COLO668 (cell line): ENCODE measurements around the gene TESK2.

Source experiments
- DNase-seq: peaks from one replicate; lab custom pipeline; 2025; ENCODE audit not compliant: unreplicated experiment; lab: John Stamatoyannopoulos, UW

The TESK2 gene

GRCh38 chr1:45339789-45340558 is 151.0 kb downstream of the TESK2 start, which contains the start of the genes MUTYH and TOE1:
Gene MUTYH (minus strand): TSS chr1:45340440. CDS start chr1:45334505, 5,935 bp downstream.
Gene TOE1 (plus strand): TSS chr1:45340170. CDS start chr1:45340253, 83 bp downstream.
- DNase-seq: peak; percentile 100

DNA sequence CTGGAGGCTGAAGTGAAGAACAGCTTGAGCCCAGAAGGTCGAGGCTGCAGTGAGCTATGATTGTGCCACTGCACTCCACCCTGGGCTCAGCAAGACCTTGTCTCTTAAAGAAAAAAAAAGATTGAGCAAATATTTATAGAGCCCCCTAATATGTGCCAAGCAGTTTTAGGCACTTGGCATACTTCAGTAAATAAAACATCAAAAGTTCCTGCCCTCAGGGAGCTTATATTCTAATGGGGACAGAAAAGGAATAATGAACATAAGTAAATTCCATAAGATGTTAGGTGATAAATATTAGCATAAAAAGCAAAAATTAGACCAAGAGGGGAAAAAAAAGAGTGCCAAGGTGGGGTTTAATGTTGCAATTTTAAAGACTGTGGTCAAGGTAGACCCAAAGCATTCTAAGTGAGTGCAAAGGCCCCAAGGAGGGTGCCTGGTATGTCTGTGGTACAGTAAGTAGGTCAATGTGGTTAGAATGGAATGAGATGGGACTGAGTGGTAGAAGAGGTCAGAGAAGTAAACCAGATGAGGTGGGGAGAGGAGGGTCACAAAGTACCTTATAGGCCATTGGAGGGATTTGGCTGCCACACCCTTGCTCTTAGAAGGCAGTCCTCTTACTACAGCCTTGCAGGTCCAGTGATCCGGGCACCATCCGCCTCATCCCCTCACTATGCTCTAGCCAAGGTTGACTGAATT is 153.2 kb downstream of the TESK2 start:
- no peak for DNase-seq

- no peak for DNase-seq
These were observed 155.1 kb downstream of the TESK2 start for GRCh38 chr1:45335855-45336324.

DNA sequence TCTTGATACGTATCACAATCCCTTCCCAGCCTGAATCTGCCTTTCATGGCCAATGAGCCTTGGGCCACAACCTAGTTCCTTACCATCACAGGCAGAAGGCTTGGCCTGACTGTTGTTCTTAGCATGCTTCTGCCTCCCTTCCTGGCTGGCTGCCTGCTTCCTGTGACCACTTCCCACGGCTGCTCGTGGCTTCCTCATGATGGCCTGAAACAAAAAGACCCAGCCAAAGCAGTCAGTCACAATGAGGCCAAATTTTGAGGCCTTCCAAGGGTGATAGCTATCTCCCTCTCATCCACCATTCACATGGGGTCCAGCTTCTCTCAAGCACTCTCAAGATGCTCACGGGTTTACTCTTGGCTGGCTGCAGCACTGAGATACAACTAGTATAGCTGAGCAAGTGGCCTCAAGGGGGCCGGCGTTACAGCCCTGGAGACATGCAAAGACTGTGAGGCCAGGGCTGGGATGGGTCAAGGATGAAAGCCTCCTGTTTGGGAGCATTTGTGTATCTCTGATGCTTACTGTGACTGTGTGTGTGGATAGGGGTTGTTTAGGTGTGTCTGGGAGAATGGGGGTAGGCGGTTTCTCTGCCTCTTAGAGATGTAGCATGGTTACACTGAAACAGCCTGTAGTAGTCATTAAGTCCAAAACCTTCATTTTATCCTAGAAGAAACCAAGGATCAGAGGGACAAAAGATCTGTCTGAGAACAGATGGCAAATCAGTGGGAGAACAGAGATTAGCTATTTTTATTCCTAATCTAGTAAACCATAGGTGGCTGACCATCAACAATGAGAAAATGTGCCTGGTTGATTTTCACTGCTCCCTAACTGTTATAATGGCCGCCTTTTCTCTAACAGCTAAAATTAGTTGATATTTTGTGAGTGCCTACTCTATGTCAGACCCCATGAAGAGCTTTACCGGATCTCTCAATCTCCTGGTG is 156.4 kb downstream of the TESK2 start:
- DNase-seq: no peak

DNA sequence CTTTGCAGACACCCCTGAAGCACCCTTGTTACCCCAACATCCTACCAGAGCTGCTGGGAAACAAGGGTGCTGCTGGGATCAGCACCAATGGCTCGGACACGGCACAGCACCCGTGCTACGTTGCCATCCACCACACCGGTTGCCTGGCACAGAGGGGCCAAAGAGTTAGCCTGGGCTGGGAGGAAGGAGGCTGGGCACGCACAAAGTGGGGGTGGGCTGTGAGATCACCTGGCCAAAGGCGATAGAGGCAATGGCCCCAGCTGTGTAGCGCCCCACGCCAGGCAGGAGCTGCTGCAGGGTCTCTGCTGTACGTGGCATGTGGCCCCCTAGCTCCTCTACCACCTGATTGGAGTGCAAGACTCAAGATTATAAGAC is 158.6 kb downstream of the TESK2 start:
- no peak for DNase-seq

DNA sequence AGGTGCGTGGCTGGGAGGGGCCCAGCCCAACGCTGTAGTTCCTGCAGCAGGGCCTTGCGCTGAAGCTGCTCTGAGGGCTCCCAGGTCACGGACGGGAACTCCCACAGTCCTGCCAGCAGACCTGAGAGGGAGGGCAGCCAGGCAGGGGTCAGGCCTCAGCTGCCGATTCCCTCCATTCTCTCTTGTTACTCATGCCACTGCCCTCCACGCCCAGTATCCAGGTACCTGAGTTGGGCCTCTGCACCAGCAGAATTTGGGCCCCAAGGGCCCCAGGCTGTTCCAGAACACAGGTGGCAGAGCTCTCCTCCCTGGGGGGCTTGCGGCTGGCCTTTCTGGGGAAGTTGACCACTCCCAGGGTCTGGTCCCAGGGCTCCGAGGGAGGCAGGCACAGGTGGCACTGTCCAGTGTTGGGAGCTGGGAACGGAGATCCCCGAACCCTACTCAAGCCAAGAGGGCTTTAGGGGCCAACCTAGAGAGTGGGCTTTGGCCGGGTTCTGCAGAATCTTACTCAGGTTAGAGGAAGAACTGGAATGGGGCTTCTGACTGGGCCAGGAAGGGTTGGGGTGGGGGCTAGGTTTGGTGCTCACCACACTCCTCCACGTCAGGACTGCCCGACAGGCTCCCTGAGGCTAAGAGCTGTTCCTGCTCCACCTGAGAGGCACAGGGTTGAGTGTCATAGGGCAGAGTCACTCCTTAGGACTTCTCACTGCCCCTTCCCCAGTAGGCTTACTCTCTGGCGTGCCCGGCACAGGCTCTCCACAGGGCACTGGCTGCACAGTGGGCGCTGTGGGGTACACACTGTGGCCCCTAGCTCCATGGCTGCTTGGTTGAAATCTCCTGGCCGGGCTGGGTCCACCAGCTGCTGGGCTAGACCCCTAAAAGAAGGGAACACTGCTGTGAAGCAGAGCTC is 159.3 kb downstream of the TESK2 start:
- DNase-seq: no peak

DNA sequence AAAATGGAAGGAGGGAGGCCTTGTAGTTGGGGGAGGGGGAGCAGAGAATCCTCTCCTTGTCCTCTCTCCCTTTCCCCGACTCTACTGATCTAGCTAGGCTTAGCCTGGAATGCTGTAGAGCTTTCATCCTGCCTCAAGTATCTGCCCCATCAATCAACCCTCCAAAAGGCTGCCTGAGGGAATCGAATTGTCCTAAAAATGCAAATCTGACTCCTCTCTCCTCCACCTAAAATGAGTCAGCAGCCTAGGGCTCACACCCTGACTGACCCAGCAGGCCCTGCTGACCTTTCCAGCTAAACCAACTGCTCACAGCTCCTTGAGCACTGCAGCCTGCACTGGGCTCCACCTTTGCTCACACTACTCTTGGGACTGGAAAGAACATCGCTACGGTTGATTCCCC is 161.5 kb downstream of the TESK2 start:
- no peak for DNase-seq

DNA sequence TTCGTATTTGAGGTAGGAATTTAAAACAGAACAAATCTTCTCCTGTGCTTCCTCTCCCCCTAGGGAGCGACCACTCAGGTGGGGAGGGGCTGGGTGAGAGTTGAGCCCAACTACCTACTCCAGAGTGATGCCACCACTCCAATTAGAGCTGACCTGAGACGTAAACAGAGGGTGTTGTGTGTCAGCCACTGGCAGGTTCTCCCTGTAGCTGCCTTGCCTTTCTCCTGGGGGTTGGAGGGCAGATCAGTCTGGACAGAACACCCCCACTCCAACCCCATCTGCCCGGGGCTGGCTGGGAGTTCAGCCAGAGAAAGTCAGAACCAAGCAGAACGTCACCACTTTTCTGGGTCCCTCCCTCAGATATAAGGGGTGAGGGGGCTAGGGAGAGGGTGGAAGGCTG is 162.3 kb downstream of the TESK2 start:
- no peak for DNase-seq

- DNase-seq: peak; percentile 63
These were observed 163.1 kb downstream of the TESK2 start for GRCh38 chr1:45327644-45328515.

DNA sequence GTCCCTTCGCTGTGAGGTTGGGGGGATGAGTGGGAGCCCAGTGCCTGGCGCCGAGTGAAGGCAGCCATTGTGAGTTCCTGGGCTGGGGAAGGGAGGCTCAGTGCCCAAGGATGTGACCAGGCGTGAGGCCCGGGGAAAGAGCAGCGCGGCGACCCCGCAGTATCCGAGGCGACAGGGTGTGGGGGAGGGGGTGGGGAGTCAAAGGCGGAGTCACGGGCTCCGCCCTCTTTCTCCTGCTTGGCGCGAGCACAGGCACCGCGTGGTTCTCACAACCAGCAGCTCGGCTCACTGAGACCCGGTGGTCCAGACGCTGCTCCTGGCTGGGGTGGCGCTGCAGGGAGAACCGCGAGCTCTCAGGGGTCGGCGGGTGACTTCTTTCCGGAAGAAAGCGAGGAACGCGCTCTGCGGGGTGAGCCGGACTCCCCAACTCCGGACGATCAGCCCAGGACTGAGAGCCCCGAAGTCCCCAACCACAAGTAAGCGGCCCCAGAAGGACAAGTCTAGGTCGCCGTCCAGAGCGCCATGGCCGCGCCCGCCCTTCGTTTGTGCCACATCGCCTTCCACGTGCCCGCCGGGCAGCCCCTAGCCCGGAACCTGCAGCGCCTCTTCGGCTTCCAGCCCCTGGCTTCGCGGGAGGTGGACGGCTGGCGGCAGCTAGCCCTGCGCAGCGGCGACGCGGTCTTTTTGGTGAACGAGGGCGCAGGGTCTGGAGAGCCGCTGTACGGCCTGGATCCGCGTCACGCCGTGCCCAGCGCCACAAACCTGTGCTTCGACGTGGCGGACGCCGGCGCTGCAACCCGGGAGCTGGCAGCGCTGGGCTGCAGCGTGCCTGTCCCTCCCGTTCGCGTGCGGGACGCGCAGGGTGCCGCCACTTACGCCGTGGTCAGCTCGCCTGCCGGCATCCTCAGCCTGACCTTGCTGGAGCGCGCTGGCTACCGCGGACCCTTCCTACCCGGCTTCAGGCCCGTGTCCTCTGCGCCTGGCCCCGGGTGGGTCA is 164.0 kb downstream of the TESK2 start, which contains the start of gene HPDL:
Gene HPDL (plus strand): TSS at position 269 of the 997 bp plus-strand sequence. CDS start 254 bp downstream, at position 523.
- peak; percentile 88 for DNase-seq

GRCh38 chr1:45325851-45326506 is 165.0 kb downstream of the TESK2 start:
- DNase-seq: no peak

- no peak for DNase-seq
These were observed 168.4 kb downstream of the TESK2 start for GRCh38 chr1:45322486-45323040.

GRCh38 chr1:45321444-45321843 is 169.5 kb downstream of the TESK2 start:
- DNase-seq: no peak

- no peak for DNase-seq
These were observed 171.2 kb downstream of the TESK2 start for GRCh38 chr1:45319761-45320160.

GRCh38 chr1:45317166-45317565 is 173.8 kb downstream of the TESK2 start:
- DNase-seq: no peak

DNA sequence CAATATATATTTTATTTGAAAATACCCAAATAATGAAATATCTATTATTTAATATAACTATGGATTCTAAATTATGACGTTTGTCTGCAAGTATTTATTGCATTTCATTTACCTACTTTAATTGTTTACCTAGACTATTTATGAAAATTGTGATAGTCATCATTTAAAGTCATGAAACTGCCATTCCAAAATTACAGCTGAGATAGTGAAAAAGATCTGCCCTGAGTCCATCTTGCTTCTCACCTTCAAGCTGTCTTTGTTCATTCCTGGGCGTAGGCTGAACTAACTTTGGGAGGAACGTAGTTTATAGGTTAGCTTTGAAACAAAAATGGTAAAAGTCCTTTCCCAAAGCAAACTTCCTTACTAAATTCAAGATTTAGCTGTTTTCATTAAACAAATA is 176.7 kb downstream of the TESK2 start:
- DNase-seq: no peak

GRCh38 chr1:45306905-45307304 is 184.1 kb downstream of the TESK2 start:
- DNase-seq: no peak
